CD14-positive monocyte (primary cell): ENCODE results near the gene UBR3. TPM values are rescaled to one million over a fixed set of nuclear protein-coding genes. Genes with fewer than 3 reads are reported as not detected.
"Not testable (repeated sequence)": the region's sequence is repeated elsewhere in the genome, so short reads cannot be mapped to it uniquely, and the experiment has no call there.

Experiments used
- DNase-seq, 3 donors: peaks; one replicate each; pipeline ENCODE4 v3.0.0-alpha.2; 2011 to 2022
- H2AFZ ChIP-seq: 2 replicates; pipeline ENCODE4 v1.6.0; 2012; ENCODE audit warnings: mild to moderate bottlenecking, low read depth, low read length, inconsistent platforms; ENCODE audit not compliant: insufficient read depth, poor library complexity, severe bottlenecking
- H3K27ac ChIP-seq, 2 donors: 1 replicate in 1 of 2; 2 replicates in 1 of 2; pipeline ENCODE4 v1.5.1; 2012 to 2013; ENCODE audit warnings: low read length in 2 of 2, control low read depth in 1 of 2, inconsistent platforms in 1 of 2, low read depth in 1 of 2, mild to moderate bottlenecking in 1 of 2
- H3K27me3 ChIP-seq, 2 donors: one replicate each; pipeline versions ENCODE4 v1.6.0 to v1.6.1; 2011 to 2013; ENCODE audit warnings: low read length in 2 of 2; ENCODE audit not compliant: control insufficient read depth in 2 of 2, insufficient read depth in 2 of 2
- H3K36me3 ChIP-seq, 2 donors: replicated peaks in 1 of 2; 1 replicate in 1 of 2; 2 replicates in 1 of 2; pipeline versions ENCODE4 v1.5.1 to v1.6.1; 2012 to 2013; ENCODE audit warnings: low read length in 2 of 2, control low read depth in 1 of 2, inconsistent platforms in 1 of 2, mild to moderate bottlenecking in 1 of 2; ENCODE audit not compliant: insufficient read depth in 2 of 2, control insufficient read depth in 1 of 2
- H3K4me1 ChIP-seq, 2 donors: 1 replicate in 1 of 2; 2 replicates in 1 of 2; pipeline versions ENCODE4 v1.5.1 to v1.6.1; 2012 to 2013; ENCODE audit warnings: low read length in 2 of 2, control low read depth in 1 of 2, inconsistent platforms in 1 of 2, mild to moderate bottlenecking in 1 of 2, moderate library complexity in 1 of 2; ENCODE audit not compliant: insufficient read depth in 2 of 2, control insufficient read depth in 1 of 2
- H3K4me2 ChIP-seq: replicated peaks from 2 replicates; pipeline ENCODE3; 2012; ENCODE audit warnings: low read length, moderate library complexity, mild to moderate bottlenecking; ENCODE audit not compliant: poor library complexity, severe bottlenecking; ENCODE audit errors: extremely low read depth
- H3K4me3 ChIP-seq, 3 experiments: fragments of 200-600 bp in 1 of 3; sonication (generic) in 1 of 3; replicated peaks in 1 of 3; 1 replicate in 2 of 3; 2 replicates in 1 of 3; pipeline ENCODE4 v1.5.1; 2011 to 2013; ENCODE audit warnings: low read length in 3 of 3, mild to moderate bottlenecking in 3 of 3, control low read depth in 2 of 3, low read depth in 2 of 3, inconsistent platforms in 1 of 3, moderate library complexity in 1 of 3
- H3K79me2 ChIP-seq: 2 replicates; pipeline ENCODE4 v1.6.0; 2012; ENCODE audit warnings: mild to moderate bottlenecking, control low read depth, inconsistent platforms, low read length, moderate library complexity; ENCODE audit not compliant: insufficient read depth
- H3K9ac ChIP-seq: 2 replicates; pipeline ENCODE4 v1.6.0; 2017; ENCODE audit warnings: low read length, mild to moderate bottlenecking; ENCODE audit not compliant: insufficient read depth, poor library complexity, severe bottlenecking
- H3K9me3 ChIP-seq, 2 donors: replicated peaks in 1 of 2; 1 replicate in 1 of 2; 2 replicates in 1 of 2; pipeline versions ENCODE4 v1.5.1 to v1.6.1; 2012 to 2013; ENCODE audit warnings: low read length in 2 of 2, control low read depth in 1 of 2; ENCODE audit not compliant: control insufficient read depth in 1 of 2, insufficient read depth in 1 of 2
- H4K20me1 ChIP-seq: 2 replicates; pipeline ENCODE4 v1.6.0; 2012; ENCODE audit warnings: mild to moderate bottlenecking, low read length, control low read depth, moderate library complexity; ENCODE audit not compliant: insufficient read depth
- H3K27ac Mint-ChIP-seq, 7 donors: one replicate each; pipeline ENCODE4 v1.8.0; 2020; ENCODE audit warnings: mild to moderate bottlenecking in 7 of 7, mixed read lengths in 7 of 7, moderate library complexity in 6 of 7, inconsistent platforms in 2 of 7
- H3K27me3 Mint-ChIP-seq, 3 donors: one replicate each; pipeline ENCODE4 v1.8.0; 2021 to 2022; ENCODE audit warnings: low read depth in 3 of 3, mild to moderate bottlenecking in 3 of 3, mixed read lengths in 3 of 3, moderate library complexity in 3 of 3, inconsistent platforms in 1 of 3
- H3K36me3 Mint-ChIP-seq, 2 donors: one replicate each; pipeline ENCODE4 v1.8.0; 2020; ENCODE audit warnings: mixed read lengths in 2 of 2, inconsistent platforms in 1 of 2, mild to moderate bottlenecking in 1 of 2
- H3K4me1 Mint-ChIP-seq: one replicate; pipeline ENCODE4 v1.8.0; 2020; ENCODE audit warnings: mild to moderate bottlenecking, mixed read lengths
- H3K4me3 Mint-ChIP-seq, 2 donors: one replicate each; pipeline ENCODE4 v1.8.0; 2020; ENCODE audit warnings: mild to moderate bottlenecking in 2 of 2, mixed read lengths in 2 of 2, moderate library complexity in 1 of 2
- H3K9me3 Mint-ChIP-seq, 7 donors: one replicate each; pipeline ENCODE4 v1.8.0; 2020 to 2022; ENCODE audit warnings: mixed read lengths in 7 of 7, mild to moderate bottlenecking in 6 of 7, moderate library complexity in 6 of 7, inconsistent platforms in 2 of 7
- CTCF ChIP-seq: fragments of 200-600 bp; IDR thresholded peaks from one replicate; pipeline ENCODE4 v1.8.0; 2022; ENCODE audit warnings: antibody characterized with exemption, mild to moderate bottlenecking
- WGBS: methylation state at CpG from one replicate; pipeline ENCODE4 v1.1.5; 2013; ENCODE audit warnings: missing lambda C conversion rate; ENCODE audit not compliant: insufficient coverage; 5-methylcytosine and 5-hydroxymethylcytosine counted together
- intact Hi-C, 2 donors: fragments of 100-400 bp; cut with micrococcal nuclease; formaldehyde crosslinking; loops; one replicate each; pipeline versions ENCODE4 v1.15.0 to v1.15.1; 2023
- polyA plus RNA-seq, 3 donors: library from polyadenylated mRNA; depleted of rRNA in 1 of 3; unstranded in 2 of 3; stranded (reverse) in 1 of 3; fragments of 300-500 nt in 2 of 3; fragments of >200 nt in 1 of 3; fragmentation: Illumina TruSeq in 2 of 3; gene quantifications; 1 replicate in 2 of 3; 2 replicates in 1 of 3; pipeline ENCODE4 v1.2.3, GENCODE V29; 2012 to 2021

Gene UBR3
- polyA plus RNA-seq, 3 donors: 4.3 to 10.7 (median 4.7) TPM

- Histone ChIP-seq H3K9ac (no peak overlapping the region), H3K27ac (no peak overlapping the region), H3K36me3 (peaks cover 35 to 56% of the 10 kb centered on the region in 2 donors), H3K4me1 (peaks cover 0 to 5% of the 10 kb centered on the region in 2 donors), H3K79me2 (peaks cover 15% of the 10 kb centered on the region), H4K20me1 (no peaks in the 10 kb centered on the region), H3K9me3 (no peaks in the 10 kb centered on the region), H3K27me3 (no peaks in the 10 kb centered on the region), H2AFZ (no peak overlapping the region), H3K4me2 (no peak overlapping the region), H3K4me3 (no peak overlapping the region)
- Mint-ChIP-seq H3K4me3 (no peak overlapping the region), H3K4me1 (peaks cover 8% of the 10 kb centered on the region), H3K27ac (no peak overlapping the region), H3K27me3 (no peaks in the 10 kb centered on the region), H3K36me3 (peaks cover 40 to 66% of the 10 kb centered on the region in 2 donors), H3K9me3 (peaks cover 0 to 10% (median 4%) of the 10 kb centered on the region in 7 donors)
- no peak for DNase-seq
- TF ChIP-seq CTCF: no peak
- intact Hi-C loops: no loop called here
Measured at GRCh38 chr2:169818241-169818640, 9.0 kb upstream of the UBR3 start.

- Histone ChIP-seq H3K4me1 (peaks cover 3 to 14% of the 10 kb centered on the region in 2 donors), H3K79me2 (peaks cover 24% of the 10 kb centered on the region), H3K27me3 (no peaks in the 10 kb centered on the region), H4K20me1 (no peaks in the 10 kb centered on the region), H3K36me3 (peaks cover 26 to 47% of the 10 kb centered on the region in 2 donors), H2AFZ (no peak overlapping the region), H3K4me2 (no peak overlapping the region), H3K27ac (peak overlapping the region in 1 of 2 donors; percentile 1), H3K4me3 (no peak overlapping the region), H3K9me3 (no peaks in the 10 kb centered on the region), H3K9ac (no peak overlapping the region)
- Mint-ChIP-seq H3K4me3 (no peak overlapping the region), H3K36me3 (peaks cover 40 to 60% of the 10 kb centered on the region in 2 donors), H3K9me3 (peaks cover 0 to 10% (median 4%) of the 10 kb centered on the region in 7 donors), H3K27ac (peak overlapping the region in 1 of 7 donors; percentile 20), H3K4me1 (peaks cover 15% of the 10 kb centered on the region), H3K27me3 (no peaks in the 10 kb centered on the region)
- intact Hi-C loops: no loop called here
- no peak for TF ChIP-seq CTCF
- WGBS: 86% methylated on average over 1 of the region's 1 CpG
- no peak for DNase-seq
Measured at GRCh38 chr2:169819106-169819505, 8.1 kb upstream of the UBR3 start.

GRCh38 chr2:169820101-169820500 is 7.2 kb upstream of the UBR3 start:
- not testable (repeated sequence) for H3K27me3 Mint-ChIP-seq, H3K9me3 Mint-ChIP-seq, H3K27ac ChIP-seq, H4K20me1 ChIP-seq, DNase-seq, H3K9me3 ChIP-seq, H3K27me3 ChIP-seq, H3K4me3 Mint-ChIP-seq, H3K4me3 ChIP-seq, H3K4me2 ChIP-seq, H2AFZ ChIP-seq
- intact Hi-C loops: loop anchor here (10.0 kb wide), 3 partner anchors 115 to 245 kb away; partner anchors contain the start of genes FASTKD1 (in 1 of the 2) and PPIG (in 1 of the 2)
- 84% methylated on average over 5 of the region's 7 CpGs for WGBS
- H3K4me1 ChIP-seq: peaks cover 10 to 20% of the 10 kb centered on the region in 2 donors
- peaks cover 29% of the 10 kb centered on the region for H3K79me2 ChIP-seq
- Mint-ChIP-seq H3K27ac (peak overlapping the region in 1 of 7 donors; percentile 18), H3K36me3 (peaks cover 34 to 51% of the 10 kb centered on the region in 2 donors), H3K4me1 (peaks cover 22% of the 10 kb centered on the region)
- H3K36me3 ChIP-seq: peaks cover 19 to 38% of the 10 kb centered on the region in 2 donors
- peak overlapping the region; percentile 8 for H3K9ac ChIP-seq
